ENCODE measurements around the gene TUBA1A. TPM values are rescaled to one million over a fixed set of nuclear protein-coding genes. Genes with fewer than 3 reads are reported as not detected.
A peak's percentile ranks its signal among the peaks of the same experiment; 100 is the strongest.

Gene TUBA1A
- total RNA-seq, 1 donor, result 961 TPM

DNA sequence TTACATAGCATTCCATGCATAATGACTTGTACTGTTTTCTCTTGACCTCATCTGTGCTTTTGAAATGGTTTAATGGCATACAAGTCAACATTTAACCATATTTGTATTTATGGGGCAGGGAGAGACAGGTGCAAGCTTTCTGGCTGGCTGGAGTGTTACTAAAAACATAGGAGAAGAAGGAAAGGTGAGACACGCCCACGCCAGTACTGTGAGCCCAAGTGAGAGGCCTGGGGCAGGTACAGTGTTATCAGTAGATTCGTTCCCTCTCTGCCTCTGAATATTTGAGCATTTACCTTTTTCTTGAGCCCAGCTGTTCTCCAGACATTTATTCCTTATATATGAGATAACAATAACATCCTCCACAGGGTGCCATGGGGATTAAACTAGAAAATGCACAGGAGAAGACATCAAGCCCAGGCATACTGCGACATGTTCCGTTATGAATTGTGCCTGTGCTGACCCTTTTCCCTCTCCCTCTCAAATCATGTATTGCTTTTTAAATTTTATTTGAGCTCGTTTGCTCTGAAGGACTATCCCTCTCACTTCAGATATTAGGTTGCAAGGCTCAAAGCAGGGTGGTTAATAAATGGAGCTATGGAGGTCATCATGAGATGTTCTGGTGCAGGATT is 41.4 kb upstream of the TUBA1A start:
- TF ChIP-seq, protein P1, sequence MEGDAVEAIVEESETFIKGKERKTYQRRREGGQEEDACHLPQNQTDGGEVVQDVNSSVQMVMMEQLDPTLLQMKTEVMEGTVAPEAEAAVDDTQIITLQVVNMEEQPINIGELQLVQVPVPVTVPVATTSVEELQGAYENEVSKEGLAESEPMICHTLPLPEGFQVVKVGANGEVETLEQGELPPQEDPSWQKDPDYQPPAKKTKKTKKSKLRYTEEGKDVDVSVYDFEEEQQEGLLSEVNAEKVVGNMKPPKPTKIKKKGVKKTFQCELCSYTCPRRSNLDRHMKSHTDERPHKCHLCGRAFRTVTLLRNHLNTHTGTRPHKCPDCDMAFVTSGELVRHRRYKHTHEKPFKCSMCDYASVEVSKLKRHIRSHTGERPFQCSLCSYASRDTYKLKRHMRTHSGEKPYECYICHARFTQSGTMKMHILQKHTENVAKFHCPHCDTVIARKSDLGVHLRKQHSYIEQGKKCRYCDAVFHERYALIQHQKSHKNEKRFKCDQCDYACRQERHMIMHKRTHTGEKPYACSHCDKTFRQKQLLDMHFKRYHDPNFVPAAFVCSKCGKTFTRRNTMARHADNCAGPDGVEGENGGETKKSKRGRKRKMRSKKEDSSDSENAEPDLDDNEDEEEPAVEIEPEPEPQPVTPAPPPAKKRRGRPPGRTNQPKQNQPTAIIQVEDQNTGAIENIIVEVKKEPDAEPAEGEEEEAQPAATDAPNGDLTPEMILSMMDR (IDR thresholded peaks at IDR 0.05; ENCODE audit: insufficient read depth, low read length), result no peak
- no peak overlapping the region for H3K4me3 ChIP-seq (ENCODE audit: low read depth, low read length)
- DNase-seq (ENCODE audit: low read depth), result no peak

DNA sequence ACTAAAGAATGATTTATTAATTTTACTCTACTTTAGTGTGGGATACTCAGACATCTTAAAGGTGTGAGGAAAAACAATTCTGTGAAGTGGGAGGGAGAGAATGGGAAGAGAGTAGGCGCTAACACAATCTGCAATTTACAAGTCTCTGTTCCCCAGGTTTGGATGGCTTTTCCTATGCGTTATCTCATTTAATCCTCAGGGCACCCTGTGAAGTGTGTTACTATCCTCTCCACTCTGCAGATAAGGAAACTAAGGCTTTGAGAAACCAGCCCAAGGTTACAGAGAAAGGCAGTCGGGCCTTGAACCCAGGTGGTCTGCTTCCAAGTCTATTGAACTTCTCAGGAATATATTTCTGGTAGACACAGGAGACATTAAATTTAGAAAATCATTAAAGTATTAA is 39.8 kb upstream of the TUBA1A start:
- no peak for DNase-seq (ENCODE audit: low read depth)
- no peak overlapping the region for H3K4me3 ChIP-seq (ENCODE audit: low read depth, low read length)

DNA sequence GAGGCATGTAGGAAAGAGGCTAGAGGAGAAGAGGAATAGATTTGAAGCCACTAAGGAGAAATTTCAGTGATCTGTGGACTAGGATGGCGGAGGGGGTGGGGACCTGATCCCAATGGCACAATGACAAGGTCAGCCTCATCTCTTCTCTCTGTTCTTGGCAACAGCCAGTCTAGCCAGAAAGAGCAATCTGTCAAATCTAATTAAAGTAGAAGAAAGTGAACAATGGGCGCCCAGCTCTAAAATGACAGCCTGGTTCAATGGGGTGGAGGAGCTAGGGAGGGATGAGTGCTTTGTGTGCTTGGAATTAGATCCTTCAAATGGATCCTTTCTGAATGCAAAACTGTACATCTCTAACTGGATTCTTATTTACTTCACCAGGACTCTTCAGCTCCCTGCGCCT is 38.8 kb upstream of the TUBA1A start:
- no peak for DNase-seq (ENCODE audit: low read depth)
- no peak overlapping the region for H3K4me3 ChIP-seq (ENCODE audit: low read depth, low read length)
- TF ChIP-seq, protein P1 (IDR thresholded peaks at IDR 0.05; ENCODE audit: insufficient read depth, low read length), result no peak

More for the DNA sequence above, 39.8 kb upstream of the TUBA1A start:
- TF ChIP-seq, protein P1 (IDR thresholded peaks at IDR 0.05; ENCODE audit: insufficient read depth, low read length), result no peak

DNA sequence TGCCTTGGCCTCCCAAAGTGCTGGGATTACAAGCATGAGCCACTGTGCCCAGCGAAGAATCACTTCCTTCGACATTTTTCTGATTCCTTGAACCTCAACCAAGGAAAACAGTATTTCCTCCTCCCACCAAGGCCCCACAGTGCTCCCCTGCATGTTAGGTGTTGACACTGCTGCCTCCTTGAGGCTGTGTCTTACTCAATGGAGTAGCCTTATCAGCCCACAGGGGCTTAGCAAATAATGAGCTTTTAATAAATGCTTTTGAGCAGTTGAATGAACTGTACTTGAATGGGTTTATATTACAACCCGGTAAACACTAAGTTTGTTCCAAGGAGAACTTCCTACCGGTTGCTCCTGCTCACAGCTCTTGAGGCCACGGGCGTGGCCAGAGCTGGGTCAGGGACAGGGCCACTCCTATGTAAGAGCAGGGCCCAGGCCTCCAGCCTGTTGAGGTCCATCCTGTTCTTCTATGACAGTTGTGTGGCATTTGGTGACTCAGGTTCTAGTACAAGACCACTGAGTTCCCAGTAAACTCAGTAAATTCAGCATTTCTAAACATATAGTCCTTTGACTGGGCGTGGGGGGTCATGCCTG is 36.8 kb upstream of the TUBA1A start:
- peak; percentile 57 for DNase-seq (ENCODE audit: low read depth)
- TF ChIP-seq, protein P1 (IDR thresholded peaks at IDR 0.05; ENCODE audit: insufficient read depth, low read length), result peak; percentile 29

DNA sequence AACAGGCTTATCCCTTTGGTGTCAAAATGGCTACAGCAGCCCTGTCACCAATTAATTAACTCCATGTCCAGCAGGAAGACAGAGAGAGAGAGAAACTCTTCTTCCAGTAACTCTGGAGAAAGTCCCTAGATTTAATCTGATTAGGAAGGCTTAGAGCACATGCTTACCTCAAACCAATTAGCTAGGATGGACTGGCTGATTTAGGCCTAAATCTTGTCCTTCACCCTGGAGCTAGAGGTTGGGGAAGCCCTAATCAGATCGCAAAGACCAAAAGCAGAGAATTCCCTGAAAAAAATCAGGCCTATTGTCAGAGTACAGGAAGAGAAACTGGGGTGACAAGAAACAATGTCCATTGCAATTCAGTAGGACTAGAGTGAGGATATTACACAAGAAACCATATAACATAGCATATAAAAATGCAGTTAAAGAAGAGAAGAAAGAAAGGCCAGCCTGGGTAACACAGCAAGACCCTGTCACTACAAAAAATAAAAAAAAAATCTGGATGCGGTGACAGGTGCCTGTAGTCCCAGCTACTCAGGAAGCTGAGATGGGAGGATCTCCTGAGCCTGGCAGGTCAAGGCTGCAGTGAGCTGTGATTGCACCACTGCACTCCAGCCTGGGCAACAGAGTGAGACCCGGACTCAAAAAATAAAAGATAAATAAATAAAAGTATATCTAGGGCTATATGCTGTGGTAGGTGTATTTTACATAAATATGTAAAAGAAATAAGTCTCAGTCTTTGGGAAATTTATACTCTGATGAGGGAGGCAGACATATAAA is 34.9 kb upstream of the TUBA1A start:
- DNase-seq (ENCODE audit: low read depth), result no peak
- TF ChIP-seq, protein P1 (IDR thresholded peaks at IDR 0.05; ENCODE audit: insufficient read depth, low read length), result no peak

More for the DNA sequence above, 36.8 kb upstream of the TUBA1A start:
- no peak overlapping the region for H3K4me3 ChIP-seq (ENCODE audit: low read depth, low read length)

DNA sequence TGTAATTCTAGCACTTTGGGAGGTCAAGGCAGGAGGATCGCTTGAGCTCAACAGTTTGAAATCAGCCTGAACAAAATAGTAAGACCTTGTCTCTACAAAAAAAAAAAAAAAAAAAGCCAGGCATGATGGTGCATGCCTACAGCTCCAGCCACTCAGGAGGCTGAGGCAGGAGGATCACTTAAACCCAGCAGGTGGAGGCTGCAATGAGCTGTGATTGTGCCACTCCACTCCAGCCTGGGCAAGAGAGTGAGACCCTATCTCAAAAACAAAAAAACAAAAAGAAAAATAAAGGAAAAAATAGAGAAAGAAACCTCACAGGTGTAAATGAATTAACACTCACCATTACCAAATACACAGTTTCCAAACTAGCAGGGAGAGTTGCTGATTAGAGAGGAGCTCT is 34.2 kb upstream of the TUBA1A start:
- no peak for DNase-seq (ENCODE audit: low read depth)
- no peak overlapping the region for H3K4me3 ChIP-seq (ENCODE audit: low read depth, low read length)
- TF ChIP-seq, protein P1 (IDR thresholded peaks at IDR 0.05; ENCODE audit: insufficient read depth, low read length), result no peak

More for the DNA sequence above, 34.9 kb upstream of the TUBA1A start:
- no peak overlapping the region for H3K4me3 ChIP-seq (ENCODE audit: low read depth, low read length)

All from fibroblast of the aortic adventitia (primary cell).